ENCODE results near the gene CHCHD4.

- no peak for TF ChIP-seq POLR2AphosphoS5 (IDR thresholded peaks at IDR 0.05; ENCODE audit: low read depth, low read length)
- TF ChIP-seq, protein P1, sequence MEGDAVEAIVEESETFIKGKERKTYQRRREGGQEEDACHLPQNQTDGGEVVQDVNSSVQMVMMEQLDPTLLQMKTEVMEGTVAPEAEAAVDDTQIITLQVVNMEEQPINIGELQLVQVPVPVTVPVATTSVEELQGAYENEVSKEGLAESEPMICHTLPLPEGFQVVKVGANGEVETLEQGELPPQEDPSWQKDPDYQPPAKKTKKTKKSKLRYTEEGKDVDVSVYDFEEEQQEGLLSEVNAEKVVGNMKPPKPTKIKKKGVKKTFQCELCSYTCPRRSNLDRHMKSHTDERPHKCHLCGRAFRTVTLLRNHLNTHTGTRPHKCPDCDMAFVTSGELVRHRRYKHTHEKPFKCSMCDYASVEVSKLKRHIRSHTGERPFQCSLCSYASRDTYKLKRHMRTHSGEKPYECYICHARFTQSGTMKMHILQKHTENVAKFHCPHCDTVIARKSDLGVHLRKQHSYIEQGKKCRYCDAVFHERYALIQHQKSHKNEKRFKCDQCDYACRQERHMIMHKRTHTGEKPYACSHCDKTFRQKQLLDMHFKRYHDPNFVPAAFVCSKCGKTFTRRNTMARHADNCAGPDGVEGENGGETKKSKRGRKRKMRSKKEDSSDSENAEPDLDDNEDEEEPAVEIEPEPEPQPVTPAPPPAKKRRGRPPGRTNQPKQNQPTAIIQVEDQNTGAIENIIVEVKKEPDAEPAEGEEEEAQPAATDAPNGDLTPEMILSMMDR (IDR thresholded peaks at IDR 0.05): no peak
- TF ChIP-seq SIN3A (IDR thresholded peaks at IDR 0.05; ENCODE audit: borderline replicate concordance, insufficient read depth, low read depth, low read length): no peak
- no peak for TF ChIP-seq REST (IDR thresholded peaks at IDR 0.05; ENCODE audit: insufficient read depth in 1 of 2, low read depth in 2 of 2, low read length in 1 of 2)
- TF ChIP-seq TCF7L2 (IDR thresholded peaks at IDR 0.05; ENCODE audit: low read depth, low read length): no peak
These were observed 10.9 kb upstream of the CHCHD4 start for GRCh38 chr3:14135581-14135980.

Measured in Panc1 (cell line).